ENCODE measurements around the gene ARHGAP12.

ARHGAP12 gene

DNA sequence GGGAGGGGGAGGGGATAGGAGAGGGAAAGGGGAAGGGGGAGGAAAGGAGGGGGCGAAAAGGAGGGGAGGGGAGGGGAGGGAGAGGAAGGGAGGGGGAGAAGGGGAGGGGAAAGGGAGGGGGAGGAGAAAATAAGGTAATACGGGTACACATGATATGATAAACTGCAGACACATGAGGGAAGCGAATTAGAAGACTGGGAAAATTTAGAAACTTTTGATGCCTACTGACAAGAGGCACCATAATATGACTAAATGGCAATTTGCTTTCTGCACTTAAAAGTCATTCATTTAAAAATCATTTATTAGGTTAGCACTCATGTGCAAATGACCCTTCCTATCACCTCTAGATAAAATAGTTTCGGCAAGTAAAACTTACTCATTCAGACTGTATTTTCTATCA lies 73.6 kb downstream of the ARHGAP12 start:
- DNase-seq (ENCODE audit: extremely low read depth, low read depth), result no peak
- H3K4me3 ChIP-seq (replicated peaks; ENCODE audit: low read depth, low read length), result no peak overlapping the region
- TF ChIP-seq, protein P1, sequence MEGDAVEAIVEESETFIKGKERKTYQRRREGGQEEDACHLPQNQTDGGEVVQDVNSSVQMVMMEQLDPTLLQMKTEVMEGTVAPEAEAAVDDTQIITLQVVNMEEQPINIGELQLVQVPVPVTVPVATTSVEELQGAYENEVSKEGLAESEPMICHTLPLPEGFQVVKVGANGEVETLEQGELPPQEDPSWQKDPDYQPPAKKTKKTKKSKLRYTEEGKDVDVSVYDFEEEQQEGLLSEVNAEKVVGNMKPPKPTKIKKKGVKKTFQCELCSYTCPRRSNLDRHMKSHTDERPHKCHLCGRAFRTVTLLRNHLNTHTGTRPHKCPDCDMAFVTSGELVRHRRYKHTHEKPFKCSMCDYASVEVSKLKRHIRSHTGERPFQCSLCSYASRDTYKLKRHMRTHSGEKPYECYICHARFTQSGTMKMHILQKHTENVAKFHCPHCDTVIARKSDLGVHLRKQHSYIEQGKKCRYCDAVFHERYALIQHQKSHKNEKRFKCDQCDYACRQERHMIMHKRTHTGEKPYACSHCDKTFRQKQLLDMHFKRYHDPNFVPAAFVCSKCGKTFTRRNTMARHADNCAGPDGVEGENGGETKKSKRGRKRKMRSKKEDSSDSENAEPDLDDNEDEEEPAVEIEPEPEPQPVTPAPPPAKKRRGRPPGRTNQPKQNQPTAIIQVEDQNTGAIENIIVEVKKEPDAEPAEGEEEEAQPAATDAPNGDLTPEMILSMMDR (IDR thresholded peaks at IDR 0.05; ENCODE audit: low read depth, low read length, missing control alignments), result no peak

- TF ChIP-seq, protein P1 (IDR thresholded peaks at IDR 0.05; ENCODE audit: low read depth, low read length, missing control alignments), result no peak
- no peak for DNase-seq (ENCODE audit: extremely low read depth, low read depth)
- no peak overlapping the region for H3K4me3 ChIP-seq (replicated peaks; ENCODE audit: low read depth, low read length)
These were observed 75.0 kb downstream of the ARHGAP12 start for GRCh38 chr10:31853629-31854028.

DNA sequence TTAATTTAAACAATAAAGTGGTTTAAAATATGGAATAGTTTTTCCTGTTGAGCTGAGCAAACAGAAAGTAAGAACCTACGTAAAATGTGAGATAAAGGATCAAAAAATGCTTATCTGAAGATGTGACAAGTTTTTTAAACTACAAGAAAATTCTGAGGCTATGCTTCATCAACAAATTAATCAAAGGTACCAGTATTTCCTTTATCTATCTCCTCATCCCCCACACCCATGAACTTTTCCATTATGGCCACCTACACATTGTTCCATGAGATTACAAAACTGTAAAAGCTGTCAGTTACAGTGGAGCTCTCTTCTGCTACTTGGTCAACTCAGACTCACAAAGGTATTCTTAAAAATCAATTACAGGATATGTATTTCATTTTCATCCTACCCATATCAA lies 77.4 kb downstream of the ARHGAP12 start:
- H3K4me3 ChIP-seq (replicated peaks; ENCODE audit: low read depth, low read length), result no peak overlapping the region
- DNase-seq (ENCODE audit: extremely low read depth, low read depth), result no peak
- TF ChIP-seq, protein P1 (IDR thresholded peaks at IDR 0.05; ENCODE audit: low read depth, low read length, missing control alignments), result no peak

DNA sequence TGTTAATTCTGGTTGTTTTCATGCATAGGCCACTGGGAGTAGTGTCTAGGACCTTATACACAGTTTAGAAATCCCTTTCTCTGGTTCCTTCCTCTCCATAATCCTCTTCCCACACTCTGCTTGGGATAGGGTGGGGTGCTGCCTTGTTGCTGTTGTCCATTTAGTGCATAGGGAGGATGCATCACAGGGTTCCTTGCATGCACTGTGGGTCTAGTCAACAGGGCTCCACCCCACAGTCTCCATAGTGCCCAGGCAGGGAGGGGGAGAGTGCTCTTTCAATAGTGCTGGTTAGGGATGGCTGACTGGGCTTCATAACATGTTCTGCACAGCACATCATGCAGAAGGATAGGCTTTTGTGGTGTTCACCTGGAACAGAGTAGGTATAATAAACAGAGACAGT lies 81.1 kb downstream of the ARHGAP12 start:
- no peak overlapping the region for H3K4me3 ChIP-seq (replicated peaks; ENCODE audit: low read depth, low read length)
- no peak for DNase-seq (ENCODE audit: extremely low read depth, low read depth)
- TF ChIP-seq, protein P1 (IDR thresholded peaks at IDR 0.05; ENCODE audit: low read depth, low read length, missing control alignments), result no peak

GRCh38 chr10:31838709-31839108 lies 89.9 kb downstream of the ARHGAP12 start:
- TF ChIP-seq, protein P1 (IDR thresholded peaks at IDR 0.05; ENCODE audit: low read depth, low read length, missing control alignments), result no peak
- H3K4me3 ChIP-seq (replicated peaks; ENCODE audit: low read depth, low read length), result no peak overlapping the region
- DNase-seq (ENCODE audit: extremely low read depth, low read depth), result no peak

- H3K4me3 ChIP-seq (replicated peaks; ENCODE audit: low read depth, low read length), result no peak overlapping the region
- no peak for DNase-seq (ENCODE audit: extremely low read depth, low read depth)
- TF ChIP-seq, protein P1 (IDR thresholded peaks at IDR 0.05; ENCODE audit: low read depth, low read length, missing control alignments), result no peak
These were observed 90.6 kb downstream of the ARHGAP12 start for GRCh38 chr10:31838065-31838464.
